HFFc6 (cell line): ENCODE measurements around the gene TIMM13. TPM values are rescaled to one million over a fixed set of nuclear protein-coding genes. Genes with fewer than 3 reads are reported as not detected.
A peak's percentile ranks its signal among the peaks of the same experiment; 100 is the strongest.

Experiments
- DNase-seq: peaks from one replicate; pipeline ENCODE4 v3.0.0-alpha.2; 2018
- H3K27ac Mint-ChIP-seq: 2 replicates; pipeline ENCODE4 v1.8.0; 2020; ENCODE audit warnings: mild to moderate bottlenecking, mixed read lengths
- H3K27me3 Mint-ChIP-seq: 2 replicates; pipeline ENCODE4 v1.8.0; 2021; ENCODE audit warnings: mild to moderate bottlenecking, moderate library complexity, mixed read lengths; ENCODE audit not compliant: insufficient read depth
- H3K36me3 Mint-ChIP-seq: 2 replicates; pipeline ENCODE4 v1.8.0; 2021; ENCODE audit warnings: low read depth, mixed read lengths
- H3K4me1 Mint-ChIP-seq: 2 replicates; pipeline ENCODE4 v1.8.0; 2020; ENCODE audit warnings: low read depth, mixed read lengths
- H3K4me3 Mint-ChIP-seq: 2 replicates; pipeline ENCODE4 v1.8.0; 2020; ENCODE audit warnings: mild to moderate bottlenecking, moderate library complexity, mixed read lengths
- H3K9me3 Mint-ChIP-seq: 2 replicates; pipeline ENCODE4 v1.8.0; 2020; ENCODE audit warnings: mild to moderate bottlenecking, mixed read lengths
- CTCF ChIP-seq: fragments of 200-600 bp; sonication (generic); IDR thresholded peaks from 2 replicates; pipeline ENCODE4 v1.5.0; 2021; ENCODE audit warnings: antibody characterized with exemption, mild to moderate bottlenecking
- total RNA-seq, 6 experiments: library from RNA; stranded (reverse); fragmentation: NEBNext Ultra II Directional; extraction: Animal tissue kit (Norgen Biotek cat#: 25700); gene quantifications; 2 replicates in 1 of 6; 3 replicates in 5 of 6; pipeline ENCODE4 v1.2.3, GENCODE V29; 2021

Gene TIMM13
- total RNA-seq, 6 experiments from 2014 or later, result 87.2 to 124 (median 98.8) TPM

GRCh38 chr19:2457394-2458037 lies 30.1 kb upstream of the TIMM13 start:
- no peak for TF ChIP-seq CTCF
- Mint-ChIP-seq H3K36me3 (no peaks in the 10 kb centered on the region; the same call in 1 of the 2 replicates), H3K4me1 (peaks cover 29% of the 10 kb centered on the region), H3K4me3 (peak overlapping the region; percentile 94), H3K9me3 (no peaks in the 10 kb centered on the region), H3K27ac (peak overlapping the region; percentile 95; the same call in 1 of the 2 replicates), H3K27me3 (peaks cover 6% of the 10 kb centered on the region)
- DNase-seq, result no peak

- DNase-seq, result no peak
- Mint-ChIP-seq H3K4me1 (peaks cover 21% of the 10 kb centered on the region), H3K4me3 (peak overlapping the region; percentile 89), H3K9me3 (no peaks in the 10 kb centered on the region), H3K27me3 (peaks cover 3% of the 10 kb centered on the region), H3K27ac (peak overlapping the region; percentile 76), H3K36me3 (no peaks in the 10 kb centered on the region; the same call in 1 of the 2 replicates)
- TF ChIP-seq CTCF, result no peak
Measured at GRCh38 chr19:2455851-2456570, 28.6 kb upstream of the TIMM13 start.

GRCh38 chr19:2454962-2455850 lies 27.8 kb upstream of the TIMM13 start:
- Mint-ChIP-seq H3K4me3 (peak overlapping the region; percentile 89), H3K36me3 (peaks cover 1% of the 10 kb centered on the region), H3K27me3 (peaks cover 3% of the 10 kb centered on the region), H3K9me3 (no peaks in the 10 kb centered on the region), H3K4me1 (peaks cover 19% of the 10 kb centered on the region), H3K27ac (peak overlapping the region; percentile 58)
- no peak for TF ChIP-seq CTCF
- DNase-seq, result no peak

GRCh38 chr19:2454199-2454961 lies 27.0 kb upstream of the TIMM13 start:
- Mint-ChIP-seq H3K27ac (peak overlapping the region; percentile 58), H3K27me3 (peaks cover 3% of the 10 kb centered on the region), H3K4me1 (peaks cover 19% of the 10 kb centered on the region), H3K4me3 (peak overlapping the region; percentile 89), H3K36me3 (peaks cover 5% of the 10 kb centered on the region), H3K9me3 (no peaks in the 10 kb centered on the region)
- no peak for TF ChIP-seq CTCF
- DNase-seq, result no peak

GRCh38 chr19:2453431-2454025 lies 26.1 kb upstream of the TIMM13 start:
- H3K27me3 Mint-ChIP-seq, result peaks cover 3% of the 10 kb centered on the region
- peaks cover 19% of the 10 kb centered on the region for H3K4me1 Mint-ChIP-seq
- no peak overlapping the region for H3K4me3 Mint-ChIP-seq
- H3K9me3 Mint-ChIP-seq, result no peaks in the 10 kb centered on the region
- peaks cover 5% of the 10 kb centered on the region for H3K36me3 Mint-ChIP-seq
- DNase-seq, result no peak
- no peak overlapping the region for H3K27ac Mint-ChIP-seq
- TF ChIP-seq CTCF, result no peak
